ENCODE measurements around the gene SCN2B.
"Not testable (repeated sequence)": the region's sequence is repeated elsewhere in the genome, so short reads cannot be mapped to it uniquely, and the experiment has no call there.

The SCN2B gene

GRCh38 chr11:118207079-118207478 is 30.6 kb upstream of the SCN2B start:
- FAIRE-seq (no peak), DNase-seq (ENCODE audit: low spot score) (no peak)

- no peak for FAIRE-seq
- no peak for DNase-seq (ENCODE audit: low spot score)
Observed at GRCh38 chr11:118206391-118207031, 30.1 kb upstream of the SCN2B start.

GRCh38 chr11:118205606-118206378 is 29.4 kb upstream of the SCN2B start:
- FAIRE-seq (no peak), DNase-seq (ENCODE audit: low spot score) (no peak)

- FAIRE-seq = no peak
- no peak for DNase-seq (ENCODE audit: low spot score)
Observed at GRCh38 chr11:118202599-118203422, 26.4 kb upstream of the SCN2B start.

GRCh38 chr11:118201966-118202365 is 25.5 kb upstream of the SCN2B start:
- no peak for DNase-seq (ENCODE audit: low spot score)
- no peak for FAIRE-seq

- FAIRE-seq = no peak
- DNase-seq (ENCODE audit: low spot score) = no peak
Observed at GRCh38 chr11:118200901-118201680, 24.7 kb upstream of the SCN2B start.

GRCh38 chr11:118200497-118200896 is 24.1 kb upstream of the SCN2B start:
- DNase-seq (ENCODE audit: low spot score) (no peak), FAIRE-seq (no peak)

GRCh38 chr11:118199135-118199534 is 22.7 kb upstream of the SCN2B start:
- FAIRE-seq (no peak), DNase-seq (ENCODE audit: low spot score) (no peak)

GRCh38 chr11:118198370-118198769 is 21.9 kb upstream of the SCN2B start:
- FAIRE-seq (no peak), DNase-seq (ENCODE audit: low spot score) (peak; percentile 68)

GRCh38 chr11:118194835-118195627 is 18.6 kb upstream of the SCN2B start:
- no peak for DNase-seq (ENCODE audit: low spot score)
- FAIRE-seq = no peak

- DNase-seq (ENCODE audit: low spot score) = no peak
- FAIRE-seq = no peak
Observed at GRCh38 chr11:118193910-118194566, 17.6 kb upstream of the SCN2B start.

GRCh38 chr11:118192817-118193216 is 16.4 kb upstream of the SCN2B start:
- FAIRE-seq; DNase-seq (ENCODE audit: low spot score): not testable (repeated sequence)

- not testable (repeated sequence) for DNase-seq (ENCODE audit: low spot score); FAIRE-seq
Observed at GRCh38 chr11:118190942-118191506, 14.6 kb upstream of the SCN2B start.

GRCh38 chr11:118186346-118187107 is 10.1 kb upstream of the SCN2B start:
- FAIRE-seq (no peak), DNase-seq (ENCODE audit: low spot score) (no peak)

- DNase-seq (ENCODE audit: low spot score) (no peak), FAIRE-seq (no peak)
Observed at GRCh38 chr11:118184784-118185579, 8.5 kb upstream of the SCN2B start.

- FAIRE-seq; DNase-seq (ENCODE audit: low spot score): not testable (repeated sequence)
Observed at GRCh38 chr11:118183691-118184090, 7.3 kb upstream of the SCN2B start.

- DNase-seq (ENCODE audit: low spot score) = peak; percentile 73
- FAIRE-seq = no peak
Observed at GRCh38 chr11:118180300-118180703, 3.9 kb upstream of the SCN2B start.

GRCh38 chr11:118176778-118177134 is 317 bp upstream of the SCN2B start:
- DNase-seq (ENCODE audit: low spot score) = no peak
- FAIRE-seq = no peak
